ENCODE measurements around the gene IPCEF1.
"Not testable (repeated sequence)": the region's sequence is repeated elsewhere in the genome, so short reads cannot be mapped to it uniquely, and the experiment has no call there.

IPCEF1 gene

GRCh38 chr6:154243793-154244750 is 112.5 kb downstream of the IPCEF1 start:
- no peak for DNase-seq

DNA sequence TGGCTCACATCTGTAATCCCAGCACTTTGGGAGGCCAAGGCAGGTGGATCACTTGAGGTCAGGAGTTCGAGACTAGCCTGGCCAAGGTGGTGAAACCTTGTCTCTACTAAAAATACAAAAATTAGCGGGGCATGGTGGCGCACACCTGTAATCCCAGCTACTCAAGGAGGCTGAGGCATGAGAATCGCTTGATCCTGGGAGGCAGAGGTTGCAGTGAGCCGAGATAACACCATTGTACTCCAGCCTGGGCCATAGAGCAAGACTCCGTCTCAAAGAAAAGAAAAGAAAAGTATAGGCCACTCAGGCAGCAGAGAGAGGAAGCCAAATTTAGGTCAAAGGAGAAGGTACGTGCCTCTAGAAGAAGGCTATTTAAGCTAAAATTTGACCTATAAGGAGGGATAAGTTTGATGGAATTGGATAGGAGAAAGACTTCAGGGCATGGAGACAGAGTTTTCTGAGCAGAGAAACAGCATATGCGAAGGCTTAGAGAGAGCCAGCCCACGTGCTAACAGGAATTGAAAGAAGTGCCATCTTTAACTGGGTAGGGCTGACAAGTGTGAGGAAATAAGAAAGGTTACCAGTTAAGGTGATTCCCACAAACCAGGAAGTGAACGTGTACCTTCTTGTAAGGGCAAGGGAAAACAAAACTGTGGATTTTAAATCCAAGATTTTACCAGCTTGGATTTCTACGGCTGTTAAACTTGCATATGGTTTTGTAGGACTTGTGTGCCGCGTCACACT is 113.8 kb downstream of the IPCEF1 start:
- no peak for DNase-seq

DNA sequence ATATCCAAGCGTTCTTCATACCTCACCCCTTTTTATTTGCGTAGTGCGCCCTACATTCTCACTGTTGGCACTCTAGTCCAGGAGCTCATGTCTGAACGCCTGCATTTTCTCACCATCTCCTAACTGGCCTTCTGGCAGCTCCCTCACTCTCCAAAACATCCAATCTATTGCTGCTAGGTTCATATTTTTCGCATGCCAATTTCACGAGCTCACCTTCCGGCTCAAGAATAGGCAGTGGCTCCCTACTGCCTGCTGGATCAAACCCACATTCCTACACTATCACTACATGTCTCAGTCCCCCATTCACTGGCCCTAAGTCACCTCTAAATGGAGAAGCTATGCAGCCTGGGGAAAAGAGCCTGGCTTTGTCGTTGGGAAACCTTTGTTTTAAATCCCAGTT is 115.0 kb downstream of the IPCEF1 start:
- no peak for DNase-seq

DNA sequence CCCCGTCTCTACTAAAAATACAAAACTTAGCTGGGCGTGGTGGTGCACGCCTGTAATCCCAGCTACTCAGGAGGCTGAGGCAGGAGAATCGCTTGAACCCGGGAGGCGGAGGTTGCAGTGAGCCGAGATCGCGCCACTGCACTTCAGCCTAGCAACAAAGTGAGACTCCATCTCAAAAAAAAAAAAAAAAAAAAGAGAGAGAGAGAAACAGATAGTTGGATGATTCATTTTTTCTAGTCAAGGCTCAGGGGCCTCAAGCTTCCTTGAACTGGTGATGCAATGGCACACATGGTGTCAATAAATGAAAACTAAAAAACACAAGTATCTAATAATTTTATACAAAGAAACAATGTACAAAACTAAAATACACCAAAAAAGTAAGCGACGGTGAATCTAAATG is 115.5 kb downstream of the IPCEF1 start:
- not testable (repeated sequence) for DNase-seq

DNA sequence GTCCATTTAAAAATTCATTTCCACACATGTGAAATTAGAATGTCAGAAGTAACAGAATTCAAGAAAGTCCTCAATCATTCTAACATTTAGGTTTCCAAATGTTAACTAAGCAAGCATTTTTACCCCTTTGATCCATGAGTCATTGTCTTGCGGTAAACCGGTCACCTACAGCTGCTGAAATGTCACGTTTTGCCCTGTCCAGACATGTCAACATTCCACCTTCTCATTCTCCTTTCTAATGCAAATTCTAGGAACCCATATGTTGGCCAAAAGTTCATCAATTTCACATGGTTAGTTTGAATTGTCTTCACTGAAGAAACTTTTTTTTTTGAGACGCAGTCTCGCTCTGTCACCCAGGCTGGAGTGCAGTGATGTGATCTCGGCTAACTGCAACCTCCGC is 117.2 kb downstream of the IPCEF1 start:
- no peak for DNase-seq

GRCh38 chr6:154238831-154239230 is 117.8 kb downstream of the IPCEF1 start:
- DNase-seq = no peak

GRCh38 chr6:154236646-154237301 is 119.8 kb downstream of the IPCEF1 start:
- DNase-seq = no peak

- DNase-seq = no peak
Observed at GRCh38 chr6:154234019-154234772, 122.4 kb downstream of the IPCEF1 start.

DNA sequence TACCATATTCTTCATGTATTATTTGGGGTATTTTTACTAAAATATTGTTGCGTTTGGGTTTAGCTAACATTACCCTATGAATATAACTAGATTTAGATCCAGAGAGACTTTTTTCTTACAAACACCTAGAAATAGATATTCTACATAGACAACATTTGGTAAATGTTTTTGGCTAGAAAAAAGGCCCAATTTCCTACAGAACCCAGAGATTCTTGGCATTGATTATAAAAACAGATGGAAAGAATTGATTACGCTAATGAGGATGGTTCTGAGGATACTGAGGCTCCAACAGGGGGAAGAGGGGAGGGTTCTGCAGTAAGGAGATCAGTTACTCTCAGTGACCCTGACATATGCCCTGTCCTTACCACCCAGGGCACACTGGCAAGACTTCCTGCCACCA is 123.2 kb downstream of the IPCEF1 start:
- no peak for DNase-seq

- DNase-seq = no peak
Observed at GRCh38 chr6:154232013-154232910, 124.3 kb downstream of the IPCEF1 start.

GRCh38 chr6:154230910-154231595 is 125.5 kb downstream of the IPCEF1 start:
- no peak for DNase-seq

- DNase-seq = no peak
Observed at GRCh38 chr6:154230393-154230792, 126.2 kb downstream of the IPCEF1 start.

- DNase-seq = no peak
Observed at GRCh38 chr6:154229786-154230185, 126.8 kb downstream of the IPCEF1 start.

DNA sequence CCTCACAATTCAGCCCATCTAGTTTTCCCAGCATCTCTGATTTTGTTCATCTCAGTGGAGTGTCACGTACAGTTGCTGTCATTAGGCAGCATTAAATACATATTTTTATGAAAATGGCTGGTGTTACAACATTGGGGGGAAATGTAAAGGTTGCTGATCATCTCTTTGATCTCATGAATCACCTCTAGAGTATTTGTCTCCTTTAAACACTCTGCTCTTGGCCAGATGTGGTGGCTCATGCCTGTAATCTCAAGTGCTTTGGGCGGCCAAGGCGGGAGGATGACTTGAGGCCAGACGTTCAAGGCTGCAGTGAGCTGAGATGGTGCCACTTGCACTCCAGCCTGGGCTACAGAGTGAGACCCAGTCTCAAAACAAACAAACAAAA is 128.1 kb downstream of the IPCEF1 start:
- DNase-seq = no peak

- DNase-seq = no peak
Observed at GRCh38 chr6:154227862-154228520, 128.6 kb downstream of the IPCEF1 start.

DNA sequence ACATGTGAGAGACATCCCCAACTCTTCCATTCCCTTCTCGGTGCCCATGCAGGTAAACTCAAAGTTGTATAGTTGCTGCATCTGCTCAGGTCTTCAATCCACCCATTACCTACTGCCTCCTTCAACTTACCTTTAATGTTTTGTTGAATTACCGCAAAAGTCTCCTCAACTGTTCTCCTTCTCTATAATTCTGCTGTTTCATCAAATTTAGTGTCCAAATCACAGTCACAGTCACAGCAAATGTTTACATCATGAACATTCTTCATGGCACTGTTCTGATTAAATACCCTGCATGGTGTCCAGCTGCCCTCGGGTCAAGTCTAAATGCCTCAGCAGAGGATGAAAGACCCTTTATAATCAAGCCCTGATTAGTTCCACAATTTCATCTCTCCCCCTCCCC is 130.1 kb downstream of the IPCEF1 start:
- DNase-seq = no peak

DNA sequence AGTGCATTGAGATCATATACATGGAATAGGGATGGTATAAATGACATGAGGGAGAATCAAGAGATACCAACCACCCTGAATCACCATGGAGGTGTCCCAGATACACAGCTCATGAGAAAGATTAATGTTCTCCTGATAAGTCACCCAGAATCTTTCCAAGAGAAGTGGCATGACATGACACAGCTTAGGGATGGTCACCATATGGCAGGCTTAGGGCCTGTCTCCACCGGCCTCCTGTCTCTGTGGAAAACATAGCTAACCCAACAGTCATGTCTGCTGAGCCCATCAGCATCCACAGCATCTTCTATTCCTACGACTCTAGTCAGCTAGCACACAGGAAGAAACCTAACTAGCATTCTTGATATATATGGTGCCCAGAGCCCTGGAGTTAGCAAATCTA is 133.3 kb downstream of the IPCEF1 start:
- no peak for DNase-seq

DNA sequence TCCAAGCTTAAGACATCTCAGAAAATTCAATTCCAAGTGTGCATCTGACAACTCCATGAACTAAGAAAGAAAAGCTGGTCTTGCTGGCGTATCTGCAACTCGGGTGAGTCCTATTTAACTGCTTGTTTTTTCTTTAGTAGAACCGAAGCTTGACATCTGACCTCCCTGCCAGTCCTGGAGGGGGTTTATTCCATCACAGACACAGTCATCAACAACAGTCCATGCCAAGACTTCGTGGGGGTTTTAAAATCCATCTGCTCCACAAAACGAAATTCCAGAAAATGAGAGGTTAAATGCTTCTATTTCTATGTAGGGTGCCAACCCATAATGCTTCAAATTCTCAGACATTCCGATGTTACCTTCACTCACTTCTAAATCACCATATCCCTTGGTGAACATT is 133.9 kb downstream of the IPCEF1 start:
- DNase-seq = no peak

DNA sequence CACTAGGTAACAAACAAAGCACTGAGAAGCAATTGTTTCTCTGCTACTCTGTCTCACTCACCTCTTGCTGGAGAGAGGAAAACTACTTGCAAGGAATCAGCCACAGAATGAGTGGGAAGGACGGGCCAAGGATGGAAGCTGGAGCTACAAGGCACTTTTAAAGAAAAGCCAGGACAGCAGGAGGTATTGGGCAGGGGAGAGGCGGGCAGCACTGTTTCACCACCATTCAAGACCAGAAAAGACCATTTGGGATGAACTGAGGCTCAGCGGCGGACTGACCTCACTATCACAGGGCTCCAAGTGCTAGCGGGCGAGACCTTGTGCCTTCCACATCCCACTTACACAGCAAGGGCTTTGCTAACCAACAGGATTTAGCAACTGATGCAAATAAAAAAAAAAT is 137.4 kb downstream of the IPCEF1 start:
- DNase-seq = no peak

DNA sequence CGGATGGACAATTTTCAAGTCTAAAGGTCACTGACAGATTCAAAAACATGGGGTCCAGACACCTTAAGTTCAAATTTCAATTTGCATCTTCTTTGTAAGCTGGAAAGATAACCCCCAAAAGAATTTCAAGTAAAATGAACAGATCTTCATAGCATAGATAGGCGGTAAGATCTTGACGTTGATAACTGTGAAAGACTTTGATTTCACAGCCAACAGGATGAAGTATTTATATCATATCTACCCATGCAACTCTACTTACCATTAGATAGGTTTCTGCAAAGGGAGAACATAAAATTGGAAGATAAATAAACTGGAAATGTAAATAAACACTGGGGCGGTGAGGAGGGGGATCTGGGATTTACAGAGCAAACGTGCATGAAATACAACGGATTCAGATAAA is 137.8 kb downstream of the IPCEF1 start:
- no peak for DNase-seq

DNA sequence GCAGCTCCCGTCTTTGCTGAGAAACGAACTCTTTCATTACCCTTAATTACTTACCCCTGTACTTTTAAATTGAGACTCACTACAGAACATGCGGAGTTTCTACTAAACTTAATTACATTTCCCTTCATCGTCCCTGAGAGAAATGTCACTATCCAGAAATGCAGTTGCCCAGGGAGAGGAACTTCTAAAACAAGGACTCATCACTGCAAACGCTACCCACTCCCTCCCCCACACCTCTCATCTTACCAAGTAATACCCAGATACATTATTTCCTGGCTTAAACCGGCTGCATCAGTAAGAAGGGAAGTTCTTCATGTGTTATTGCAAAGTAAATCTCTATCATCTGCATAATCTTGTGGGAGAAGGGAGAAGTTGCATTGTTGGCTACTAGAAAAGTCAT is 138.3 kb downstream of the IPCEF1 start:
- DNase-seq = no peak
